Measurements from ENCODE around the gene PICK1.

- TF ChIP-seq EZH2 (IDR thresholded peaks at IDR 0.05; ENCODE audit: low read length, unreplicated experiment) (no peak), EZH2phosphoT487 (IDR thresholded peaks at IDR 0.05; ENCODE audit: borderline replicate concordance, low read length) (no peak)
These were observed 17.2 kb downstream of the PICK1 start for GRCh38 chr22:38074181-38075104.

Data from PC-3 (cell line).